ENCODE data around the gene AP1M1.

The AP1M1 gene

DNA sequence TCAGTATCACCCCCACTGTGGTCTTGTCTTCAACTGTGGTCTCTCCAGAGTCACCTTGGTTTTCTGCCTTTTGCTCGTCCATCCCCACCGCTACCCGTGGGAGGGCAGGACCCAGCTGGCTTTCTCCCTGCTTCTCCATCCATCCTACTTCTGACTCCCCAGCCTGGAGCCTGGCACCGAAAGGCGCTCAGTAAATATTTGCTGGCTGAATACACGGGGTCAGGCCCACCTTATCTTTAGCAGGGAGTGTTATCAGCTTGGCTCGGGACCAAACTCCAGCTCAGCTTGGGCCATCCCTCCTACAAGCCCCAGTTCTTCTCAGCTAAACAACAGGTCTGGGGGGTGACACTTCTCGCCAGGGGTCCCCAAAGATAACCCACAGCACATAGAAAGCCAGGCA is 64.9 kb downstream of the AP1M1 start:
- no peak overlapping the region for H3K4me3 ChIP-seq (ENCODE audit: low read depth, low read length)
- TF ChIP-seq, protein P1, sequence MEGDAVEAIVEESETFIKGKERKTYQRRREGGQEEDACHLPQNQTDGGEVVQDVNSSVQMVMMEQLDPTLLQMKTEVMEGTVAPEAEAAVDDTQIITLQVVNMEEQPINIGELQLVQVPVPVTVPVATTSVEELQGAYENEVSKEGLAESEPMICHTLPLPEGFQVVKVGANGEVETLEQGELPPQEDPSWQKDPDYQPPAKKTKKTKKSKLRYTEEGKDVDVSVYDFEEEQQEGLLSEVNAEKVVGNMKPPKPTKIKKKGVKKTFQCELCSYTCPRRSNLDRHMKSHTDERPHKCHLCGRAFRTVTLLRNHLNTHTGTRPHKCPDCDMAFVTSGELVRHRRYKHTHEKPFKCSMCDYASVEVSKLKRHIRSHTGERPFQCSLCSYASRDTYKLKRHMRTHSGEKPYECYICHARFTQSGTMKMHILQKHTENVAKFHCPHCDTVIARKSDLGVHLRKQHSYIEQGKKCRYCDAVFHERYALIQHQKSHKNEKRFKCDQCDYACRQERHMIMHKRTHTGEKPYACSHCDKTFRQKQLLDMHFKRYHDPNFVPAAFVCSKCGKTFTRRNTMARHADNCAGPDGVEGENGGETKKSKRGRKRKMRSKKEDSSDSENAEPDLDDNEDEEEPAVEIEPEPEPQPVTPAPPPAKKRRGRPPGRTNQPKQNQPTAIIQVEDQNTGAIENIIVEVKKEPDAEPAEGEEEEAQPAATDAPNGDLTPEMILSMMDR (IDR thresholded peaks at IDR 0.05; ENCODE audit: low read depth, low read length, missing control alignments): no peak
- no peak for DNase-seq (ENCODE audit: low read depth)

DNA sequence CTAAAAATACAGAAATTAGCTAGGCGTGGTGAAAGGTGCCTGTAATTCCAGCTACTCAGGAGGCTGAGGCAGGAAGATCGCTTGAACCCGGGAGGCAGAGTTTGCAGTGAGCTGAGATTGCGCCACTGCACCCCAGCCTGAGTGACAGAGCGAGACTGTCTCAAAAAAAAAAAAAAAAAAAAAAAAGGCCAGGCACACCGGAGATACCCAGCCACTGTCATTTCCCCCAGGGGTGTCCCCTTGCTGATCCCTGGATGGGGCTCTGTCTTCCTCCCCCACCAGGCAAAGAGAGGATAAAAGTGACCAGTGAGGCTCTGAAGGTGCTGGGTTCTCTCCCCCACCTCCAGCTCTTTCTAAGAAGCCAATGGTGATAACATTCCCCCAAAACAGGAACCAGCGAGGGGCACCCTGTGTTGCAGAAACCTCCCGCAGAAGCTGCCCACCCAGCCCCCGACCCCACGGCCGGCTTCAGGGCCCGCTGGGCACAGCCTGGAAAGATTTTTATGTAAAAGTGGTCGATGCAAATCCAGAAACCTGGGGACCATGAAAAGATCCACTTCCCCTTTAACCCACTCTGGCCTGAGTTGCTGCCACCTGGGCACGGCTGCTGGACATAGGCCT is 65.5 kb downstream of the AP1M1 start:
- TF ChIP-seq, protein P1 (IDR thresholded peaks at IDR 0.05; ENCODE audit: low read depth, low read length, missing control alignments): no peak
- no peak for DNase-seq (ENCODE audit: low read depth)
- no peak overlapping the region for H3K4me3 ChIP-seq (ENCODE audit: low read depth, low read length)

DNA sequence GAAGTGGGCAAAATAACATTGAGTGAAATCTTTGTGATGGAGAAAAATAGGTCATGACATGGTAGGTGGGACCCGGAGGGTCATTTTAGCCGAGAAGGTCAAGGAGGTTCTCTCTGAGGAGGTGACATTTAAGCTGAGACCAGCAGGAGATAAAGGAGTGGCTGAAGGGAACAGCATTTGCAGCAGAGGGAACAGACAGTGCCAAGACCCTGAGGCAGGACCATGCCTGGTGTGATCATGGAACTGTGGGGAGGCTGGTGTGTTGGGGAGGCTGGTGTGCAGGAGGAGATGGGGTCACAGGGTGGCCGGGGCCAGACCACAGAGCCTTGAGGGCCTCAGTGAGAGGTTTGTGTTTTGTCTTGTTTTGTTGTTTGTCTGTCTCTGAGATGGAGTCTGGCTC is 67.5 kb downstream of the AP1M1 start:
- no peak for DNase-seq (ENCODE audit: low read depth)
- TF ChIP-seq, protein P1 (IDR thresholded peaks at IDR 0.05; ENCODE audit: low read depth, low read length, missing control alignments): no peak
- no peak overlapping the region for H3K4me3 ChIP-seq (ENCODE audit: low read depth, low read length)

DNA sequence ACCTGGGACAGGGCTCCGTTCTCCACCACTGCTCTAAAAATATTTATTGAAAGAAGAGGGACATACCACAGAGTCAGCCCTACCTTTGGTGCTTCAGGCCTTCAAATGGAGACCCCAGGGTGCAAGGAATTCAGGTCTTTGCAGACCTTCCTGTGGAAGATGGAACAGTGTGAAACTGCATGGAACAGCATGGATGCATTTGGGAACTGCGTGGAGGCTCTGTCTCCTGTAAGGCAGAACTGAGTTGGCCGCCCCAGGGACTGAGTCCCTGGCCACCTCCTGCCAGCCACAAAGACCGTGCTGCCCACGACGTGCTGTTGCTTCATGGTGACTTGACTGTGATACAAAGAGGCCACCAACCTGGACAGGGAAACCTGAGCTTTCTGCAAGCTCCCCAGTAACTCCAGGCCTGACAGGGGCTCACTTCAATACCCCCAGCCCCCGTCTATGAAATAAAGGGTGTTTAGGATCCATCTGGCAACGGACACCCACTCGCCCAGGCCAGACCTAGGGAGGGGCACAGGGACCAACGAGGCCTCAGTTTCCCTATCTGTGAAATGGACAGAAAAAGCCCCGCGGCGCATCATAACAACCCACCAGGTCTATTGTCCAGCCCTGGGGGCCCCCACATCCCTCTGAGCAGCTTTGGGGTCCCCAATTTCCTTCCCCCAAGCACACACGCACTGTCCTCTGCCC is 68.3 kb downstream of the AP1M1 start:
- no peak overlapping the region for H3K4me3 ChIP-seq (ENCODE audit: low read depth, low read length)
- TF ChIP-seq, protein P1 (IDR thresholded peaks at IDR 0.05; ENCODE audit: low read depth, low read length, missing control alignments): no peak
- DNase-seq (ENCODE audit: low read depth): no peak

DNA sequence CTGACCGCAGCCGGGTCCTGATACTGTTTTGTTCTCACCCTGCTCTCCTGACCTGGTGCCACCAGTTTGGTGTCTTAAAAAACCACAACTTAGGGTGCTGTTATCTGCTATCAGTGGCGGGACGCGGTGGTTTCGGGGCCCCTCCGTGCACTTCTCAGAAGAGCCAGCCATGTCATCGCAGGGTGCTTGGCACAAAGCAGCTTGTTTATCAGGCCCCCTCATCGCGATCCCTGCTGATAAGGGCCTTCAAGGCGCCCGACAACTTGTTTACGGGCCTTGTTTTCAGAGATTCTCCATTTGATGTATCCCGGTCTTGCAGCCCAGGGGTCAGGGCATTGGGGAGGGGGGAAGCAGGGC is 68.9 kb downstream of the AP1M1 start:
- H3K4me3 ChIP-seq (ENCODE audit: low read depth, low read length): no peak overlapping the region
- TF ChIP-seq, protein P1 (IDR thresholded peaks at IDR 0.05; ENCODE audit: low read depth, low read length, missing control alignments): no peak
- no peak for DNase-seq (ENCODE audit: low read depth)

DNA sequence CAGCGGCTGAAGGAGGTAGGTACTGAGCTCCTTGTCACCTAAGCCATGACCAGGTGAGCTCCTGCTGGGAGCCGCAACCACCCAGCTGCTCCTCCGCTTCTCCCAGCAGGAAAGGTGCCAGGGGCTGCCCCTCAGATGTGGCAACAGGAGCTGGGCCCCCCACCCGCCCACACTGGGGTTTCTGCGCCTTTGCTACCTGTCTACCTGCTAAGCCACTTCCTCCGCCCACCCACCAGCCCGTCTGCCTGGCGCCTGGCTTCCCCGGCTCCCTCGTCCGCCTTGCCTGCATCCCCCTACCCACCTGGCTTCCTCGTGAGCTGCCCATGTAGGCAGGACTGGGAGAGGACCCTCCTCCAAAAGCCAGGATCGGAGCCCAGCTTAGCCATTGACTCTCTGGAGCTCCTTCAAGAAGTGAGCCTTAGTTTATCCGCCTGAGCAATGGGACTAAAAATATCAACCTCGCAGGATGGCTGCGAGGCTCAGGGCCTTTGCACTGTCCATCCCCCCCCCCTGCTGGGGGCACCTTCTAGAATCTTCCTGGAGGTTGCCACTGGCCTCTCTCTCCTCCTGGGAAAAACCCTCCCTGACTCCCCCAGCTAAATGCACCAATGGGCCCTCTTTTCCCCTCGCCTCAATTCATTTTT is 71.1 kb downstream of the AP1M1 start:
- DNase-seq (ENCODE audit: low read depth): no peak
- TF ChIP-seq, protein P1 (IDR thresholded peaks at IDR 0.05; ENCODE audit: low read depth, low read length, missing control alignments): no peak
- no peak overlapping the region for H3K4me3 ChIP-seq (ENCODE audit: low read depth, low read length)
